Neural progenitor cell (in vitro differentiated cells): ENCODE data around the gene RBM47.

Experiments used
- EZH2 ChIP-seq: fragments of 200-600 bp; sonication (generic); IDR thresholded peaks from 2 replicates; pipeline ENCODE4 v1.6.1; 2017; ENCODE audit warnings: antibody characterized with exemption, mild to moderate bottlenecking, moderate library complexity
- TF ChIP-seq, protein P1 (sequence below): fragments of 200-600 bp; sonication (generic); IDR thresholded peaks from 2 replicates; pipeline ENCODE4 v1.5.1; 2017; ENCODE audit warnings: antibody characterized with exemption, mild to moderate bottlenecking

DNA sequence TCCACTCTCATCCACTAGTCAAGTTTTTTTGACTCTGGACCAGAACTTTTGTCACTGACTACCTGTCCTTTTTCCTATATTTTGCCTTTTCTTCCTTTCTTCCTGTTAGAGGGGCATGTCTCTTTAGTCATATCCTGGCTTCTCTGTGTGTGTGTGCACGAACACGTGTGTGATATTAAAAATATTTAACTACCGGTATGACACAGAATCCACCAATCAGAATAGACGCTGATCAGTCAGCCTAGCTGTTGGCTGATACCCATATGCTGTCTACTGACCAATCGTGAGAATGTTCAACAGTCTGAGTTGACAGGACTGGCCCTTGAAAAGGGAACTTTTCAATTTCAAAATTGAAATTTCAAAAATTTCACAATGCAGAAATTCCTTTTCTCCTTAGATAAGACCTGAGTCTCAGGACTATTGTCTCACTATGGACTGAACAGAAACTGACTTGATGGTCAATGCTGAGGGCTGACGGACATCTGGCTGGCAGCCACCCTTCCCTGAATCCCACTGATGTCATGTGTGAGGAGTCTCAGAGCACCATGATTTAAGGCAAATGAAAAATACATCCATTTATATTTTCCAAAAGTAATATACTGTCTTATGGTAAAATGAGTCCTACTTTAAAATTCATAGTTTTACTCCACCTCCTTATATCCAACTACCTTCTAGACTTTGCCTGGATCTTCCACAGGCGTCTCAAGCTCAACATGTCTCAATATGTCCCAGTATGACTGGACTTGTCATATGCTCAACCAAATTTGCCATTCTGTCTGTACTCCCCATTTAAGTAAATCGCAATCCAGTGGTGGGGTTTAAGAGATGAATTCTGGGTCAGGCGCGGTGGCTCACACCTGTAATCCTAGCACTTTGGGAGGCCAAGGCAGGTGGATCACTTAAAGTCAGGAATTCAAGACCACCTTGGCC is 216.5 kb downstream of the RBM47 start:
- TF ChIP-seq, protein P1, sequence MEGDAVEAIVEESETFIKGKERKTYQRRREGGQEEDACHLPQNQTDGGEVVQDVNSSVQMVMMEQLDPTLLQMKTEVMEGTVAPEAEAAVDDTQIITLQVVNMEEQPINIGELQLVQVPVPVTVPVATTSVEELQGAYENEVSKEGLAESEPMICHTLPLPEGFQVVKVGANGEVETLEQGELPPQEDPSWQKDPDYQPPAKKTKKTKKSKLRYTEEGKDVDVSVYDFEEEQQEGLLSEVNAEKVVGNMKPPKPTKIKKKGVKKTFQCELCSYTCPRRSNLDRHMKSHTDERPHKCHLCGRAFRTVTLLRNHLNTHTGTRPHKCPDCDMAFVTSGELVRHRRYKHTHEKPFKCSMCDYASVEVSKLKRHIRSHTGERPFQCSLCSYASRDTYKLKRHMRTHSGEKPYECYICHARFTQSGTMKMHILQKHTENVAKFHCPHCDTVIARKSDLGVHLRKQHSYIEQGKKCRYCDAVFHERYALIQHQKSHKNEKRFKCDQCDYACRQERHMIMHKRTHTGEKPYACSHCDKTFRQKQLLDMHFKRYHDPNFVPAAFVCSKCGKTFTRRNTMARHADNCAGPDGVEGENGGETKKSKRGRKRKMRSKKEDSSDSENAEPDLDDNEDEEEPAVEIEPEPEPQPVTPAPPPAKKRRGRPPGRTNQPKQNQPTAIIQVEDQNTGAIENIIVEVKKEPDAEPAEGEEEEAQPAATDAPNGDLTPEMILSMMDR = no peak
- no peak for TF ChIP-seq EZH2
